ENCODE measurements around the gene KMT2B. TPM values are rescaled to one million over a fixed set of nuclear protein-coding genes. Genes with fewer than 3 reads are reported as not detected.
A peak's percentile ranks its signal among the peaks of the same experiment; 100 is the strongest.

The KMT2B gene
- total and polyA plus RNA-seq, 2 donors from 2014 or later: 14.8 to 40.8 TPM

- DNase-seq (peak in 1 of 5 donors; percentile 71), FAIRE-seq (no peak)
- Histone ChIP-seq H3K4me1 (ENCODE audit: control insufficient read depth in 2 of 3, insufficient read depth in 2 of 3, low read depth in 1 of 3, low read length in 3 of 3) (no peaks in the 10 kb centered on the region), H3K27ac (ENCODE audit: low read depth in 2 of 2, low read length in 2 of 2) (no peak overlapping the region), H3K4me3 (ENCODE audit: low read length in 3 of 3) (no peak overlapping the region), H3K9me3 (ENCODE audit: control insufficient read depth in 2 of 3, insufficient read depth in 1 of 3, low read length in 3 of 3) (no peaks in the 10 kb centered on the region), H3K36me3 (ENCODE audit: control insufficient read depth in 2 of 3, insufficient read depth in 3 of 3, low read length in 3 of 3) (peaks cover 0 to 58% (median 28%) of the 10 kb centered on the region in 3 donors), H3K9ac (ENCODE audit: low read length in 3 of 3) (no peak overlapping the region), H3K27me3 (ENCODE audit: control insufficient read depth, insufficient read depth, low read length) (no peaks in the 10 kb centered on the region)
- intact Hi-C loops (cut with DNase I): no loop called here
- no peak for TF ChIP-seq CTCF (IDR thresholded peaks at IDR 0.05; ENCODE audit: borderline replicate concordance, extremely low read depth, insufficient read depth)
Observed at GRCh38 chr19:35732540-35733179, 14.9 kb downstream of the KMT2B start.

DNA sequence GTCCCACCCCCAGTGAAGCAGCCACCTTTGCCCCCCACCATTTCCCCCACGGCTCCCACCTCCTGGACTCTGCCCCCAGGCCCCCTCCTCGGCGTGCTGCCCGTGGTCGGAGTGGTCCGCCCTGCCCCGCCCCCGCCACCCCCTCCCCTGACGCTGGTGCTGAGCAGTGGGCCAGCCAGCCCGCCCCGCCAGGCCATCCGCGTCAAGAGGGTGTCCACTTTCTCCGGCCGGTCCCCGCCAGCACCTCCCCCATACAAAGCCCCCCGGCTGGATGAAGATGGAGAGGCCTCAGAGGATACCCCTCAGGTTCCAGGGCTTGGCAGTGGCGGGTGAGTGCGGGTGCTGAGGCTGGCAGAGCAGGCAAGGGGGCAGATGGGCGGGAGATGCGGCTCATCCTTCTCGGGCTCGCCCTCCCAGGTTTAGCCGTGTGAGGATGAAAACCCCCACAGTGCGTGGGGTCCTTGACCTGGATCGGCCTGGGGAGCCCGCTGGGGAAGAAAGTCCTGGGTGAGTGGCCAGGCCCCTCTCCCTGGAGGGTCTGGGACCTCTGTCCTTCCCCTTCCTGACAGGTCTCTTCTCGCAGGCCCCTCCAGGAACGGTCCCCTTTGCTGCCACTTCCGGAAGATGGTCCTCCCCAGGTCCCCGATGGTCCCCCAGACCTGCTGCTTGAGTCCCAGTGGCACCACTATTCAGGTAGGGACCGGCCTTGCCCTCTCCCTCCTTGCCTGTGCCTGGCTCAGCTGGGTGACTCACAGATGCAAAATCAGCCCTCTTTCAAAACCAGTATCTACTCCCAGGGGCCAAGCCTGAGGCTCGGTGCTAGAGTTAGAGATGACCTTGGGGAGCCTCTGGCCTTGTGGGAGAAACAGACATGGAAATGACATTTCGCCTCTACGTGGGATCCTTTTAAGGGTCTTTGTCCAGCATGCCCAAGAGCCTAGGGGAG is 15.7 kb downstream of the KMT2B start:
- intact Hi-C loops (cut with DNase I): no loop called here
- no peak overlapping the region for H3K9ac ChIP-seq (ENCODE audit: low read length in 3 of 3)
- H3K9me3 ChIP-seq (ENCODE audit: control insufficient read depth in 2 of 3, insufficient read depth in 1 of 3, low read length in 3 of 3): no peaks in the 10 kb centered on the region
- H3K27me3 ChIP-seq (ENCODE audit: control insufficient read depth, insufficient read depth, low read length): no peaks in the 10 kb centered on the region
- H3K36me3 ChIP-seq (ENCODE audit: control insufficient read depth in 2 of 3, insufficient read depth in 3 of 3, low read length in 3 of 3): peaks cover 2 to 58% (median 36%) of the 10 kb centered on the region in 3 donors
- H3K4me3 ChIP-seq (ENCODE audit: low read length in 3 of 3): no peak overlapping the region
- H3K27ac ChIP-seq (ENCODE audit: low read depth in 2 of 2, low read length in 2 of 2): no peak overlapping the region
- TF ChIP-seq CTCF (IDR thresholded peaks at IDR 0.05; ENCODE audit: borderline replicate concordance, extremely low read depth, insufficient read depth): no peak
- no peaks in the 10 kb centered on the region for H3K4me1 ChIP-seq (ENCODE audit: control insufficient read depth in 2 of 3, insufficient read depth in 2 of 3, low read depth in 1 of 3, low read length in 3 of 3)
- DNase-seq (peak in 1 of 5 donors; percentile 75), FAIRE-seq (no peak)

DNA sequence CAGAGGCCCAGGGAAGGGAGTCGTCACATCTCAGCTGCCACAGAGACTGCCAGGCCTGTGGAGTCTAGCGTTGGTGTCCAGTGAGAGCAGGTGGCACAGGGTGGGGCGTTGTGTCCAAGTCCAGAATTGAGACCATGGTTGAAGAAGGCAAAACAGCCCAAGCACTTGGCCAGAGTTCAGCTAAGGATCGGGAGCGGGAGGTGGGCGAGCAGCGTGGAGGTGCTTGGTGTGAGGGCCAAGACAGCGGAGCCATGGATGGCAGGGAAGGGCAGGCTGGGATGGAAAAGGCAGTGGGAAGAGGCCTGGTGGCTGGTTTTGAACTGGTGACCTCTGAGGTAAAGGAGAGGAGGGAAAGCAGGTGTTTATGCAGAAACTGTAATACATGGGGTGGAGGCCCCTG is 16.5 kb downstream of the KMT2B start:
- H3K4me3 ChIP-seq (ENCODE audit: low read length in 3 of 3): no peak overlapping the region
- H3K4me1 ChIP-seq (ENCODE audit: control insufficient read depth in 2 of 3, insufficient read depth in 2 of 3, low read depth in 1 of 3, low read length in 3 of 3): no peaks in the 10 kb centered on the region
- H3K36me3 ChIP-seq (ENCODE audit: control insufficient read depth in 2 of 3, insufficient read depth in 3 of 3, low read length in 3 of 3): peaks cover 2 to 52% (median 29%) of the 10 kb centered on the region in 3 donors
- no peak for TF ChIP-seq CTCF (IDR thresholded peaks at IDR 0.05; ENCODE audit: borderline replicate concordance, extremely low read depth, insufficient read depth)
- DNase-seq (no peak), FAIRE-seq (no peak)
- no peak overlapping the region for H3K9ac ChIP-seq (ENCODE audit: low read length in 3 of 3)
- H3K9me3 ChIP-seq (ENCODE audit: control insufficient read depth in 2 of 3, insufficient read depth in 1 of 3, low read length in 3 of 3): no peaks in the 10 kb centered on the region
- no peaks in the 10 kb centered on the region for H3K27me3 ChIP-seq (ENCODE audit: control insufficient read depth, insufficient read depth, low read length)
- no peak overlapping the region for H3K27ac ChIP-seq (ENCODE audit: low read depth in 2 of 2, low read length in 2 of 2)
- intact Hi-C loops (cut with DNase I): no loop called here
